ENCODE data around the gene C16orf96.

C16orf96 gene

GRCh38 chr16:4599545-4599944, 43.4 kb downstream of the C16orf96 start:
- no peak for DNase-seq (ENCODE audit: low read depth in 1 of 2, low spot score in 1 of 2)

- DNase-seq (ENCODE audit: low read depth in 1 of 2, low spot score in 1 of 2): no peak
These were observed 45.1 kb downstream of the C16orf96 start for GRCh38 chr16:4601036-4601863.

GRCh38 chr16:4601864-4602186, 45.7 kb downstream of the C16orf96 start:
- no peak for DNase-seq (ENCODE audit: low read depth in 1 of 2, low spot score in 1 of 2)

GRCh38 chr16:4602331-4602730, 46.2 kb downstream of the C16orf96 start:
- DNase-seq (ENCODE audit: low read depth in 1 of 2, low spot score in 1 of 2): no peak

- DNase-seq (ENCODE audit: low read depth in 1 of 2, low spot score in 1 of 2): no peak
These were observed 47.6 kb downstream of the C16orf96 start for GRCh38 chr16:4603624-4604170.

- no peak for DNase-seq (ENCODE audit: low read depth in 1 of 2, low spot score in 1 of 2)
These were observed 48.3 kb downstream of the C16orf96 start for GRCh38 chr16:4604401-4604800.

GRCh38 chr16:4606354-4606753, 50.2 kb downstream of the C16orf96 start:
- DNase-seq (ENCODE audit: low read depth in 1 of 2, low spot score in 1 of 2): no peak

GRCh38 chr16:4607841-4608703, 51.9 kb downstream of the C16orf96 start:
- DNase-seq (ENCODE audit: low read depth in 1 of 2, low spot score in 1 of 2): no peak

- DNase-seq (ENCODE audit: low read depth in 1 of 2, low spot score in 1 of 2): no peak
These were observed 52.5 kb downstream of the C16orf96 start for GRCh38 chr16:4608704-4608980.

- DNase-seq (ENCODE audit: low read depth in 1 of 2, low spot score in 1 of 2): no peak
These were observed 53.3 kb downstream of the C16orf96 start for GRCh38 chr16:4609200-4610010.

GRCh38 chr16:4610011-4611005, 54.2 kb downstream of the C16orf96 start:
- DNase-seq (ENCODE audit: low read depth in 1 of 2, low spot score in 1 of 2): no peak

- DNase-seq (ENCODE audit: low read depth in 1 of 2, low spot score in 1 of 2): no peak
These were observed 55.3 kb downstream of the C16orf96 start for GRCh38 chr16:4611337-4612021.

GRCh38 chr16:4612474-4612931, 56.4 kb downstream of the C16orf96 start:
- no peak for DNase-seq (ENCODE audit: low read depth in 1 of 2, low spot score in 1 of 2)

GRCh38 chr16:4612977-4613635, 57.0 kb downstream of the C16orf96 start:
- DNase-seq (ENCODE audit: low read depth in 1 of 2, low spot score in 1 of 2): no peak

- no peak for DNase-seq (ENCODE audit: low read depth in 1 of 2, low spot score in 1 of 2)
These were observed 57.8 kb downstream of the C16orf96 start for GRCh38 chr16:4613636-4614570.

- peak; percentile 51 to 61 for DNase-seq (ENCODE audit: low read depth in 1 of 2, low spot score in 1 of 2)
These were observed 58.6 kb downstream of the C16orf96 start, which contains the start of gene UBALD1 for GRCh38 chr16:4614571-4615383. Gene UBALD1 (minus strand): TSS chr16:4614888. CDS start chr16:4614797, 91 bp downstream.
